Astrocyte (in vitro differentiated cells and primary cell): Measurements from ENCODE around the gene HDAC8. TPM values are rescaled to one million over a fixed set of nuclear protein-coding genes. Genes with fewer than 3 reads are reported as not detected.

ENCODE experiments used
- DNase-seq: peaks from one replicate; pipeline ENCODE4 v3.0.0-alpha.2; 2010; ENCODE audit warnings: low read depth
- FAIRE-seq: peaks from 2 replicates; lab custom pipeline; 2011; peaks lifted over from hg19 to GRCh38; lab: Jason Lieb, UNC
- H2AFZ ChIP-seq: 2 replicates; pipeline ENCODE4 v1.6.0; 2012; ENCODE audit warnings: low read depth, low read length, inconsistent platforms
- H3K27ac ChIP-seq: 2 replicates; pipeline ENCODE4 v1.5.1; 2011; ENCODE audit warnings: low read depth, low read length, inconsistent platforms
- H3K27me3 ChIP-seq: 2 replicates; pipeline ENCODE4 v1.6.0; 2011; ENCODE audit warnings: low read length, inconsistent platforms; ENCODE audit not compliant: insufficient read depth
- H3K36me3 ChIP-seq: 2 replicates; pipeline ENCODE4 v1.5.1; 2011; ENCODE audit warnings: low read length, inconsistent platforms; ENCODE audit not compliant: insufficient read depth
- H3K4me1 ChIP-seq: 2 replicates; pipeline ENCODE4 v1.5.1; 2011; ENCODE audit warnings: low read length, inconsistent platforms; ENCODE audit not compliant: insufficient read depth
- H3K4me2 ChIP-seq: 2 replicates; pipeline ENCODE4 v1.6.0; 2012; ENCODE audit warnings: low read length, inconsistent platforms
- H3K4me3 ChIP-seq: 2 replicates; pipeline ENCODE4 v1.5.1; 2011; ENCODE audit warnings: low read depth, mild to moderate bottlenecking, low read length, inconsistent platforms; ENCODE audit not compliant: insufficient read depth
- H3K79me2 ChIP-seq: 2 replicates; pipeline ENCODE4 v1.6.0; 2012; ENCODE audit warnings: mild to moderate bottlenecking, low read length, inconsistent platforms; ENCODE audit not compliant: insufficient read depth
- H3K9ac ChIP-seq: 2 replicates; pipeline ENCODE4 v1.6.0; 2012; ENCODE audit warnings: mild to moderate bottlenecking, low read length, inconsistent platforms
- H3K9me3 ChIP-seq: 2 replicates; pipeline ENCODE4 v1.5.1; 2012; ENCODE audit warnings: low read depth, mild to moderate bottlenecking, low read length, inconsistent platforms; ENCODE audit not compliant: insufficient read depth
- H4K20me1 ChIP-seq: 2 replicates; pipeline ENCODE4 v1.6.0; 2012; ENCODE audit warnings: low read length, inconsistent platforms; ENCODE audit not compliant: insufficient read depth
- H3K27ac Mint-ChIP-seq: one replicate; pipeline ENCODE4 v1.8.0; 2021; ENCODE audit warnings: mild to moderate bottlenecking, mixed read lengths; ENCODE audit not compliant: unreplicated experiment
- H3K27me3 Mint-ChIP-seq: one replicate; pipeline ENCODE4 v1.8.0; 2021; ENCODE audit warnings: low read depth, mixed read lengths; ENCODE audit not compliant: unreplicated experiment
- H3K36me3 Mint-ChIP-seq: one replicate; pipeline ENCODE4 v1.8.0; 2021; ENCODE audit warnings: low read depth, mixed read lengths; ENCODE audit not compliant: unreplicated experiment
- H3K4me1 Mint-ChIP-seq: one replicate; pipeline ENCODE4 v1.8.0; 2021; ENCODE audit warnings: low read depth, mixed read lengths; ENCODE audit not compliant: unreplicated experiment
- H3K4me3 Mint-ChIP-seq: one replicate; pipeline ENCODE4 v1.8.0; 2021; ENCODE audit warnings: mild to moderate bottlenecking, moderate library complexity, mixed read lengths; ENCODE audit not compliant: unreplicated experiment
- H3K9me3 Mint-ChIP-seq: one replicate; pipeline ENCODE4 v1.8.0; 2021; ENCODE audit warnings: mild to moderate bottlenecking, mixed read lengths; ENCODE audit not compliant: unreplicated experiment
- EZH2 ChIP-seq: IDR thresholded peaks from 2 replicates; pipeline ENCODE4 v1.6.1; 2012; ENCODE audit warnings: mild to moderate bottlenecking, low read length, inconsistent platforms; ENCODE audit not compliant: insufficient read depth
- total RNA-seq: library from RNA; stranded (reverse); gene quantifications from 2 replicates; pipeline ENCODE4 v1.2.1, GENCODE V29; 2021
- TF ChIP-seq, protein P1 (sequence below): IDR thresholded peaks from 2 replicates; pipeline ENCODE4 v1.5.1; 2011; ENCODE audit warnings: low read depth, mild to moderate bottlenecking, inconsistent platforms, low read length, moderate library complexity; ENCODE audit not compliant: insufficient read depth

Gene HDAC8
- total RNA-seq, 1 donor from 2014 or later = 23.6 TPM

DNA sequence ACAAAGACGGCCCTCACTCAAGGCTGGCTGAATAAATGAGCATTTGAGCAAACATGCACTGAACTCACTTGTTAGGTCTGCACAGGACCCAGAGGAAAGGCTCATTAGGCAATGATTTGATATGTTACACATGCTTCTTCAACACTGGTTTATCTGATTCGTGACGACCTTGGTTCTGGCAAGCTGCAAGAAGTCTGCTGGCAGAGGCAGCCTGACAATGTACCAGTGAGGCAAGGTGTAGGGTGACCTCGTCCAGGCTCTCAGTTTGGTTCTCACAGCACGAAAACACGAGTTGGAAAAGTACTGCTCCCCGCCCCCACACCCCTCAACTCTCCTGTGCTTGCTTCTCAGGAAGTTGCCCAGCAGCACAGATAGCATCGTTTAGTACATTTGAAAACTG lies 203.8 kb downstream of the HDAC8 start:
- Histone ChIP-seq H3K9me3 (no peaks in the 10 kb centered on the region), H3K4me2 (no peak overlapping the region), H2AFZ (no peak overlapping the region), H3K27me3 (no peaks in the 10 kb centered on the region), H4K20me1 (no peaks in the 10 kb centered on the region), H3K27ac (no peak overlapping the region), H3K4me1 (no peaks in the 10 kb centered on the region), H3K79me2 (no peaks in the 10 kb centered on the region), H3K36me3 (no peaks in the 10 kb centered on the region), H3K4me3 (no peak overlapping the region), H3K9ac (no peak overlapping the region)
- Mint-ChIP-seq H3K27ac (no peak overlapping the region), H3K4me3 (no peak overlapping the region), H3K9me3 (peaks cover 2% of the 10 kb centered on the region), H3K27me3 (no peaks in the 10 kb centered on the region), H3K4me1 (no peaks in the 10 kb centered on the region), H3K36me3 (peaks cover 7% of the 10 kb centered on the region)
- no peak for FAIRE-seq
- TF ChIP-seq, protein P1, sequence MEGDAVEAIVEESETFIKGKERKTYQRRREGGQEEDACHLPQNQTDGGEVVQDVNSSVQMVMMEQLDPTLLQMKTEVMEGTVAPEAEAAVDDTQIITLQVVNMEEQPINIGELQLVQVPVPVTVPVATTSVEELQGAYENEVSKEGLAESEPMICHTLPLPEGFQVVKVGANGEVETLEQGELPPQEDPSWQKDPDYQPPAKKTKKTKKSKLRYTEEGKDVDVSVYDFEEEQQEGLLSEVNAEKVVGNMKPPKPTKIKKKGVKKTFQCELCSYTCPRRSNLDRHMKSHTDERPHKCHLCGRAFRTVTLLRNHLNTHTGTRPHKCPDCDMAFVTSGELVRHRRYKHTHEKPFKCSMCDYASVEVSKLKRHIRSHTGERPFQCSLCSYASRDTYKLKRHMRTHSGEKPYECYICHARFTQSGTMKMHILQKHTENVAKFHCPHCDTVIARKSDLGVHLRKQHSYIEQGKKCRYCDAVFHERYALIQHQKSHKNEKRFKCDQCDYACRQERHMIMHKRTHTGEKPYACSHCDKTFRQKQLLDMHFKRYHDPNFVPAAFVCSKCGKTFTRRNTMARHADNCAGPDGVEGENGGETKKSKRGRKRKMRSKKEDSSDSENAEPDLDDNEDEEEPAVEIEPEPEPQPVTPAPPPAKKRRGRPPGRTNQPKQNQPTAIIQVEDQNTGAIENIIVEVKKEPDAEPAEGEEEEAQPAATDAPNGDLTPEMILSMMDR = no peak
- TF ChIP-seq EZH2 = no peak
- no peak for DNase-seq

DNA sequence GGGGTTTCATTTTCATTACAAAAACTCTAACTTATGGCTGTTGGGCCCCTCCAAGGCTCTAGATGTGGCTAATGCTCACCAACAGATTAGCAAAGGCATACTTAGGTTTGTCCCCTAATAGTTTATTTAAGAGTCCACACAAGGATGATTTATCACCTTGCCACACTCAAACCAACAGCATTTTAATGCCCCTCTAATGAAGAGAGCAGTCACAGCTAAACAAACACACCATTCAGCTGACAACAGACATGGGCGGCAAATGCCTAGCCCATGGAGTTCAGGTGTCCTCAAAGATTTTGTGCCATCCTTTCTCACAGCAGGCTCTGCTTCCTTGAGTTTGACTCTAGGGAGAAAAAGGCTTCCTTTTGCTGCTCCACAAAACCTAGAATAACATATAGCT lies 205.1 kb downstream of the HDAC8 start:
- H3K9me3 ChIP-seq = no peaks in the 10 kb centered on the region
- no peak overlapping the region for H3K27ac Mint-ChIP-seq
- H3K4me2 ChIP-seq = no peak overlapping the region
- H3K9ac ChIP-seq = no peak overlapping the region
- no peaks in the 10 kb centered on the region for H4K20me1 ChIP-seq
- FAIRE-seq (no peak), DNase-seq (no peak)
- H3K79me2 ChIP-seq = no peaks in the 10 kb centered on the region
- no peak overlapping the region for H3K4me3 ChIP-seq
- no peaks in the 10 kb centered on the region for H3K27me3 Mint-ChIP-seq
- peaks cover 8% of the 10 kb centered on the region for H3K36me3 Mint-ChIP-seq
- H3K4me1 ChIP-seq = no peaks in the 10 kb centered on the region
- H3K27ac ChIP-seq = no peak overlapping the region
- no peak overlapping the region for H3K4me3 Mint-ChIP-seq
- H3K4me1 Mint-ChIP-seq = no peaks in the 10 kb centered on the region
- H3K9me3 Mint-ChIP-seq = peaks cover 2% of the 10 kb centered on the region
- H2AFZ ChIP-seq = no peak overlapping the region
- no peak for TF ChIP-seq EZH2
- TF ChIP-seq, protein P1 = no peak
- H3K27me3 ChIP-seq = no peaks in the 10 kb centered on the region
- no peaks in the 10 kb centered on the region for H3K36me3 ChIP-seq

DNA sequence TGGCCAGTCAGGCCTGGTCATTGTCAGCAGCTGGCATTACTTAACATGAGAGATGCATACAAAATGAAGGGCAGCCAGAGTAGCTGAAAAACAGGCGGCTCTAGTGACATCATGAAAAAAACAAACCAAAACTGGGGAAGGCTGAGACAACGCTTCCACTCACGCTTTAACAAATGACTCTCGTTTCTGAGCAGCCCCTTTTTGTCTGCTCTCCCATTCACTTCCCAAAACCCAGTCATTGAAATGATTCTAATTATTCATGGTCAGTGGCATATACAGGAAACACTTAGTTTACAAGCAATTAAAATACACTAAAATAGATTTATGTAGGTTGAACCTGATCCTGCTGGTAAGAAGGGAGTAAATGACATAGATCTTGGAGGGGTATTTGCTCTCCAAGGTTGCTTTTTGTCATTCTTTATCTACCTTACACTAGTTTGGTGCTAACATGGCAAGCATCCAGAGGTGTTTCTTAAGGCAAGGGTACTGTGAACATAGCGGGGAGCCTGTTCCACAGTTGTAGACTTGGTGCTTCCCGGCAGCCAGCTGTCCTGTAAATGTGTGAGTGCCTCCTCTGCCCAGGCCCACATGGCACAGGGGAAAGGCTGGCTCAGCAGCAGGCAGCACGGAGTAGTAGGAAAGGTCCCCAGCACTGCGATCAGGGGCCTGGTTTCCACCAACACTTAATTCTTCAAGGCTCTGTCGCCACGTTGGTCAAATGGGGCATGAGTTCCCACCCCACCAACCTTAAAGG lies 205.8 kb downstream of the HDAC8 start:
- no peaks in the 10 kb centered on the region for H3K79me2 ChIP-seq
- Mint-ChIP-seq H3K9me3 (peaks cover 2% of the 10 kb centered on the region), H3K4me1 (no peaks in the 10 kb centered on the region), H3K36me3 (peaks cover 10% of the 10 kb centered on the region), H3K27ac (no peak overlapping the region), H3K27me3 (no peaks in the 10 kb centered on the region), H3K4me3 (no peak overlapping the region)
- H3K4me1 ChIP-seq = no peaks in the 10 kb centered on the region
- H3K27me3 ChIP-seq = no peaks in the 10 kb centered on the region
- no peak for TF ChIP-seq EZH2
- TF ChIP-seq, protein P1 = no peak
- H4K20me1 ChIP-seq = no peaks in the 10 kb centered on the region
- H3K4me2 ChIP-seq = no peak overlapping the region
- no peak overlapping the region for H2AFZ ChIP-seq
- no peak overlapping the region for H3K9ac ChIP-seq
- H3K27ac ChIP-seq = no peak overlapping the region
- no peaks in the 10 kb centered on the region for H3K9me3 ChIP-seq
- no peaks in the 10 kb centered on the region for H3K36me3 ChIP-seq
- FAIRE-seq = no peak
- H3K4me3 ChIP-seq = no peak overlapping the region
- DNase-seq = no peak
